HUES48 (cell line): Measurements from ENCODE around the gene SZRD1.

ENCODE experiments used
- H3K27ac ChIP-seq: one replicate; pipeline ENCODE4 v1.7.0; 2013; ENCODE audit warnings: low read depth, low read length, inconsistent platforms
- H3K27me3 ChIP-seq: 2 replicates; pipeline ENCODE4 v1.6.1; 2013; ENCODE audit warnings: mild to moderate bottlenecking, low read length; ENCODE audit not compliant: control insufficient read depth, insufficient read depth
- H3K36me3 ChIP-seq: 2 replicates; pipeline ENCODE4 v1.6.1; 2013; ENCODE audit warnings: low read length; ENCODE audit not compliant: control insufficient read depth, insufficient read depth
- H3K4me1 ChIP-seq: 2 replicates; pipeline ENCODE4 v1.6.1; 2013; ENCODE audit warnings: mild to moderate bottlenecking, low read length; ENCODE audit not compliant: control insufficient read depth, insufficient read depth
- H3K4me3 ChIP-seq: 2 replicates; pipeline ENCODE4 v1.5.1; 2013; ENCODE audit warnings: mild to moderate bottlenecking, low read depth, low read length
- H3K9ac ChIP-seq: 2 replicates; pipeline ENCODE4 v1.6.1; 2013; ENCODE audit warnings: mild to moderate bottlenecking, low read depth, low read length, moderate library complexity
- H3K9me3 ChIP-seq: 2 replicates; pipeline ENCODE4 v1.6.1; 2013; ENCODE audit warnings: low read length; ENCODE audit not compliant: control insufficient read depth, insufficient read depth

The SZRD1 gene

GRCh38 chr1:16441282-16441665 is 74.2 kb downstream of the SZRD1 start:
- Histone ChIP-seq H3K9me3 (no peaks in the 10 kb centered on the region), H3K4me3 (peak overlapping the region; percentile 95), H3K36me3 (peaks cover 26% of the 10 kb centered on the region), H3K27me3 (no peaks in the 10 kb centered on the region; the same call in 1 of the 2 replicates), H3K4me1 (peaks cover 5% of the 10 kb centered on the region), H3K9ac (peak overlapping the region; percentile 72; the same call in 1 of the 2 replicates), H3K27ac (peak overlapping the region; percentile 82)

- Histone ChIP-seq H3K27ac (no peak overlapping the region), H3K27me3 (no peaks in the 10 kb centered on the region; the same call in 1 of the 2 replicates), H3K4me1 (peaks cover 5% of the 10 kb centered on the region), H3K36me3 (peaks cover 28% of the 10 kb centered on the region), H3K9me3 (no peaks in the 10 kb centered on the region), H3K9ac (no peak overlapping the region), H3K4me3 (no peak overlapping the region)
Observed at GRCh38 chr1:16442265-16442664, 75.2 kb downstream of the SZRD1 start.

- H3K9ac ChIP-seq, result no peak overlapping the region
- H3K9me3 ChIP-seq, result no peaks in the 10 kb centered on the region
- H3K27ac ChIP-seq, result no peak overlapping the region
- H3K27me3 ChIP-seq, result no peaks in the 10 kb centered on the region; the same call in 1 of the 2 replicates
- H3K4me1 ChIP-seq, result peaks cover 5% of the 10 kb centered on the region
- H3K36me3 ChIP-seq, result peaks cover 34% of the 10 kb centered on the region
- no peak overlapping the region for H3K4me3 ChIP-seq
Observed at GRCh38 chr1:16442941-16443340, 75.9 kb downstream of the SZRD1 start.

- H3K9ac ChIP-seq, result no peak overlapping the region
- no peaks in the 10 kb centered on the region for H3K9me3 ChIP-seq
- no peak overlapping the region for H3K27ac ChIP-seq
- H3K4me3 ChIP-seq, result no peak overlapping the region
- H3K36me3 ChIP-seq, result peaks cover 47% of the 10 kb centered on the region
- H3K4me1 ChIP-seq, result peaks cover 5% of the 10 kb centered on the region
- no peaks in the 10 kb centered on the region; the same call in 1 of the 2 replicates for H3K27me3 ChIP-seq
Observed at GRCh38 chr1:16443975-16444770, 77.1 kb downstream of the SZRD1 start.

GRCh38 chr1:16445052-16445451 is 78.0 kb downstream of the SZRD1 start:
- Histone ChIP-seq H3K4me3 (no peak overlapping the region), H3K9ac (no peak overlapping the region), H3K4me1 (peaks cover 5% of the 10 kb centered on the region), H3K27ac (no peak overlapping the region), H3K9me3 (no peaks in the 10 kb centered on the region), H3K27me3 (no peaks in the 10 kb centered on the region; the same call in 1 of the 2 replicates), H3K36me3 (peaks cover 56% of the 10 kb centered on the region)

- peaks cover 3% of the 10 kb centered on the region; the same call in 1 of the 2 replicates for H3K4me1 ChIP-seq
- H3K27ac ChIP-seq, result no peak overlapping the region
- peaks cover 65% of the 10 kb centered on the region for H3K36me3 ChIP-seq
Observed at GRCh38 chr1:16446116-16446515, 79.1 kb downstream of the SZRD1 start.

GRCh38 chr1:16447641-16448040 is 80.6 kb downstream of the SZRD1 start:
- no peaks in the 10 kb centered on the region for H3K4me1 ChIP-seq
- H3K27ac ChIP-seq, result no peak overlapping the region
- peaks cover 78% of the 10 kb centered on the region for H3K36me3 ChIP-seq
- no peak overlapping the region for H3K4me3 ChIP-seq
- H3K27me3 ChIP-seq, result no peaks in the 10 kb centered on the region
- no peak overlapping the region for H3K9ac ChIP-seq
- H3K9me3 ChIP-seq, result no peaks in the 10 kb centered on the region

More at GRCh38 chr1:16446116-16446515, 79.1 kb downstream of the SZRD1 start:
- Histone ChIP-seq H3K27me3 (no peaks in the 10 kb centered on the region; the same call in 1 of the 2 replicates), H3K9me3 (no peaks in the 10 kb centered on the region), H3K9ac (no peak overlapping the region), H3K4me3 (no peak overlapping the region)
